ENCODE measurements around the gene EPB41L2.

DNA sequence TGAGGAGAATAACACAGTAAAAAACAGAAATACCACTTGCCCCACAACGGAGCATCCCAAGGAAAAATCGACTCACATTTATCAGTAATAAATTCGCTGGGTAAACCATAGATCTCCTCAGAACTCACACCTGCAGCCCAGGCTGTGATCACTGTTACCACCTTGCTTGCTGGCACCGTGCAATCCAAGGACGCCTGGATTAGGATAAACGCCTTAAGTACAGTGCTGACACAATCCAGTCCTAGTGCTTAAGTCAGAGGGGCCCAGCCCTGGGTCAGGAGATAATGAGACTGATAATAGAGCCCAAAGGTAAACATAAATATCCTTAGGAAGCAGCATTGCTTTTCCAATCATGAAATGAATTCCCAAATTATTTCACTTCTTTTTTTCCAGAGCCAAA lies 62.5 kb downstream of the EPB41L2 start:
- no peak for TF ChIP-seq POLR2A (IDR thresholded peaks at IDR 0.05)
- TF ChIP-seq, protein P1, sequence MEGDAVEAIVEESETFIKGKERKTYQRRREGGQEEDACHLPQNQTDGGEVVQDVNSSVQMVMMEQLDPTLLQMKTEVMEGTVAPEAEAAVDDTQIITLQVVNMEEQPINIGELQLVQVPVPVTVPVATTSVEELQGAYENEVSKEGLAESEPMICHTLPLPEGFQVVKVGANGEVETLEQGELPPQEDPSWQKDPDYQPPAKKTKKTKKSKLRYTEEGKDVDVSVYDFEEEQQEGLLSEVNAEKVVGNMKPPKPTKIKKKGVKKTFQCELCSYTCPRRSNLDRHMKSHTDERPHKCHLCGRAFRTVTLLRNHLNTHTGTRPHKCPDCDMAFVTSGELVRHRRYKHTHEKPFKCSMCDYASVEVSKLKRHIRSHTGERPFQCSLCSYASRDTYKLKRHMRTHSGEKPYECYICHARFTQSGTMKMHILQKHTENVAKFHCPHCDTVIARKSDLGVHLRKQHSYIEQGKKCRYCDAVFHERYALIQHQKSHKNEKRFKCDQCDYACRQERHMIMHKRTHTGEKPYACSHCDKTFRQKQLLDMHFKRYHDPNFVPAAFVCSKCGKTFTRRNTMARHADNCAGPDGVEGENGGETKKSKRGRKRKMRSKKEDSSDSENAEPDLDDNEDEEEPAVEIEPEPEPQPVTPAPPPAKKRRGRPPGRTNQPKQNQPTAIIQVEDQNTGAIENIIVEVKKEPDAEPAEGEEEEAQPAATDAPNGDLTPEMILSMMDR (IDR thresholded peaks at IDR 0.05), result no peak
